GM12801 (cell line): ENCODE results near the gene ZIC5.

Experiments used
- CTCF ChIP-seq: IDR thresholded peaks from one replicate; pipeline ENCODE4 v1.5.1; 2011; ENCODE audit warnings: control low read depth; ENCODE audit not compliant: insufficient read length; ENCODE audit errors: extremely low read depth

The ZIC5 gene

DNA sequence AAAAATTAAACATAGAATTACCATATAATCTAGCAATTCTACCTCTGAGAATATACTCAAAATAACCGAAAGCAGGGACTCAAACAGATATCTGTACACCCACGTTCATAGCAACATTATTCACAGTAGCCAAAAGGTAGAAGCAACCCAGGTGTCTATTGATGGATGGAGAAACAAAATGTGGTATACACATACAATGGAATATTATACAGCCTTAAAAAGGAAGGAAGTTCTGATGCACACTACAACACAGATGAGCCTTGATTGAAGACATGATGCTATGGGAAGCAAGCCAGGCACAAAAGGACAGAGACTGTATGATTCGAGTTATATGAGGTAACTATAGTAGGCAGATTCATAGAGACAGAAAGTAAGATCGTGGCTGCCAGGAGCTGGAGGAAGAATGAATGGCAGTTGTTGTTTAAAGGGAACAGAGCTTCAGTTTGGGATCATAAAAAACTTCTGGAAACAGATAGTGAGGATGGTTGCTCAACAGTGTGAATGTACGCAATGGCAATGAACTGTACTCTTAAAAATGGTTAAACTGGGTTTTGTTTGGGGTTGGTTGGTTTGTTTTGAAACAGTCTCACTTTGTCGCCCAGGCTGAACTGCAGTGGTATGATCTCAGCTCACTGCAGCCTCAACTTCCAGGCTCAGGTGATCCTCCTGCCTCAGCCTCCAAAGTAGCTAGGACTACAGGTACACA lies 47.5 kb downstream of the ZIC5 start:
- TF ChIP-seq CTCF, result no peak

DNA sequence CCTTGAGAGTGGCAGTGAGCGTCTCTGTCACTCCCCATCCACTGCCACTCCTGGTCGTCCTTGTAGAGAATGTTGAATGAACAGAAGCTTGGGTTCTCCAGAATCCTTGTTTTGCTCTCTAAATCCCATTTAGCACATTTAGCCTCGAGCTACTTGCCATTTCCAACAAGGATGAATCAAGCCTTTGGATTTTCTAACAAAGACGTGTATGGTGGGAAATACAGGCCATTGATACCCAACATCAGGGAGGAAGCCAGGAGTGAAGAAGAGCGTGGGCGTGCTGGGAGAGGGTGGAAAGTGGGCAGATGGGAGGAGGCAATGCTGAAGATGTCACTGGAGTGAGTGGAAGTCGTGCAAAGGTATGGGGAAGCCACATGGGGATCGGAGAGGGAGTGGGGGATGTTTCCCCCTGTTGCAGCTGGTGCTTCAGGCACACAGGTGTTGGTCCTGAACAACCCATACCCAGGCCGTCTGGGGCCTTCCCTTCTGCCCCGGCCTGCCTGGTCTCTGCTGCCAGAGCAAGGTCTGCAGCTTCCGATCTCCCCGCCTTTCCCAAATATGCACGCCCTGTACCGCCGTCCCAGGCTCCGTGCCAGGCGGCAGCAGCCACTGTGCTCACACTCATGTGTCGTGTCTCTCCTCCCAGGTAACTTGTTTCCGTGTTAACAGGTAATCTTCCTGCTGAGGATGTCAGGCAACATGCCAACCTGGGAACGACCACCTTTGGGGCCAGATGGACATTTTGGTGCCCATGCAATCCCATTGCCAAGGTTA lies 48.7 kb downstream of the ZIC5 start:
- TF ChIP-seq CTCF, result no peak

DNA sequence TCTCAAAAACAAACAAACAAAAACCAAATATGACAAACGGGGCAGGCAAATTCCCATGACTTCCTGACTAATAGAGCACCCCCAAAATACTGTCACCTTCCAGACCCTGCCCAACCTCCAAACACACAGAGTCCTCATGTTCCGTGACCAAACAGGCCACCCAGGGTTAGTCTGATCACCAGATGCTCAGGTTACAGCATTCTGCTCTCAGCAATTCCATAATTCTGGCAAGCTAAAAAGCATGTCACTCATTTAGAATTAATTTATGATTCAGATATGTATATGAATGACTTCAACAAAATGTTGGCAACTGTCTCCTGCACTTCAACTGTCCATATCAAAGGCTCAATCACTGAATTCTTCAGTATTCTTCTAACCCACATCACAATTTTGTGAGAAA lies 52.4 kb downstream of the ZIC5 start:
- TF ChIP-seq CTCF, result no peak

DNA sequence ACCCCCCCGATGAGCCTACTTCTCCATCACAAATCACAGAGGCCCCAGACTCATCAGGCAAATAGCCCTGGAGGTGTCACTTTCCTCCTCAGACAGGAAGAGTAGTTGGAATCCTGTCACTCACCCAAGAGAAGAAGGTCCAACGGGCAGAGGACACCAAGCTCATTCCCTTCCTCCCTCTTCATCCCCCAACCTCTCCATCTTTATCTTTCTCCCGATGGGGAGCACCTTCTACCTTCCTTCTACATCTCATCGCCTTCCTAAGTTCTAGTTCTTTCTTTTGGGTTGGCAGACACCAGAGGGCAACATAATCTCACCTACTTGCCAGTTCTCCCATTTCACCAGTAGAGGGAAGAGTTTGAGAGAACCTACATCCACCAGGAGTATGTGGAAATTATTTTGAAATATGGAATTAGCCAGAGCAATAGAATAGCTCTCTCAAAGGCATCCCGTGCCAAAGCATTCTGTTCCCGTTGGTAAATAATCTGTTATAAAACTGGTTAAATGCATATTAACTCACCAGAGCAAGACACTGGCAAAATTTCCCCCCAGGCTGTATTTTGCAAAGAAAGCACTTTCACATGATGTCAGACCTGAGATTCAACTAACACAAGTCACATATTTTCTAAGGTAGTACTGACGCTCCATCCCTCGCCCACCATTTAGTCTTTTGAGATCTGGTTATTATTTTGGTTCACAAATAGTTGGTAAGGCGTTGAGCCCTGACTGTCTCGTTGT lies 55.0 kb downstream of the ZIC5 start:
- no peak for TF ChIP-seq CTCF

DNA sequence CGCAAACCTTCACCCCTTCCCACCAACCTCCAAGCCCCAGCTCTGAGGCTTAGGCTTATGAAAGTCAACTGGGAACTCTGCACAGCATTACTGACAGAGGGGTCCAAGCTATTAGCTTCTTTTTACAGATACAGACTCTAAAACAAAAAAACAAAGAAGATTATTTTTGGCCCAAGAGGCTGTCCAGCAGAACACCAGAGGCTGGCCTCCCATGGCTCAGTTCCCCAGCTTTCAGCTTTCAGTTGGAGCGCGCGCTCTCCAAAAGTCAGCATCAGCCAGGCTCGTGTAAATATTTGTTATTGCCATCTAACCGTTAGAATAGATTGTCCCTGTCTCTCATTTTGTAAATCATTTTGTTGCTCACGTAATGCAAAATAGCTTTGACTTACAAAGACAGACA lies 58.4 kb downstream of the ZIC5 start:
- no peak for TF ChIP-seq CTCF
